AG09309 (cell line): Measurements from ENCODE around the gene BAD.
A peak's percentile ranks its signal among the peaks of the same experiment; 100 is the strongest.

ENCODE experiments used
- DNase-seq: peaks from one replicate; pipeline ENCODE4 v3.0.0-alpha.2; 2010; ENCODE audit warnings: low read depth
- H3K4me3 ChIP-seq: 2 replicates; pipeline ENCODE4 v1.5.1; 2011; ENCODE audit warnings: mild to moderate bottlenecking, low read depth, low read length, moderate library complexity; ENCODE audit not compliant: control insufficient read depth
- TF ChIP-seq, protein P1 (sequence below): IDR thresholded peaks from 2 replicates; pipeline ENCODE4 v1.5.1; 2011; ENCODE audit warnings: mild to moderate bottlenecking, low read depth, low read length, inconsistent platforms; ENCODE audit not compliant: insufficient read depth, control insufficient read depth; ENCODE audit errors: missing control alignments

Gene BAD

DNA sequence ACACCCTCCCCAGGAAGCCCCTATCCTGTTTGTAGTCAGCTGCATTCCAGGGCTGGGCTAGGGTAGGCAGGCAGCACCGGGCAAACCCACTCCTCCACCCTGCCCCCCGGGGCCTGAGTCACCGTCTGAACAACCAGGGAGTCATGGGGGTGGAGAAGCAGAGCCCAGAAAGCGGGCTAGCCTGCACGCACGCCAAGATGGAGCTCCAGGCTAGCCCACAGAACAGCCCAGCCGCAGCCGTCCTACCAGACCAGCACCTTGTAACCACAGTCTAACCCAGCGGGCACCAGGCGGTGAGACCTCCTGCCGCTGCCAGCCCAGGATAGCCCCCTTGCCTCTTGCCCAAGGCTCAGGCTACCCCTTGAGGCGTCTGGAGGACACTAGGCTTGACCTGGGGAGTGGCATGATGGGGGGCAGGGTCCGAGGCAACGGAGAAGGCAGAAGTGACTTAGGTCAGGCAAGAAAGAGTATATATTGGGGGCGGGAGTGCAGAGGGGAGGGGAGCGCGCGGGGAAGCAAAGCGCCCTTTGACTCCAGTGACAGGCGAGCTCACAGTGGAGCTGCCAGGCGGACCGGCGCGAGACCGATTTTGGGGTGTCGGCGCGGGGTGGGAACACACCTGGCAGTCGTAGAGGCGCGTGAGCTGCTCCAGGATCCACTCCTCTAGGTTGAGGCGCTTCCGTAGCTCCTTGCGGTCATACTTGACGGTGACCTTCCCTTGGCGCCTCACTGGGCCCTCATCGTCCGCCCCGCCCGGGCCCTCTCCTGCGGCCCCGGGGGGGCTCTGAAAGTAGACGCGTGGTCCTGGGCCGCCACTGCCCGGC lies 38.5 kb downstream of the BAD start:
- TF ChIP-seq, protein P1, sequence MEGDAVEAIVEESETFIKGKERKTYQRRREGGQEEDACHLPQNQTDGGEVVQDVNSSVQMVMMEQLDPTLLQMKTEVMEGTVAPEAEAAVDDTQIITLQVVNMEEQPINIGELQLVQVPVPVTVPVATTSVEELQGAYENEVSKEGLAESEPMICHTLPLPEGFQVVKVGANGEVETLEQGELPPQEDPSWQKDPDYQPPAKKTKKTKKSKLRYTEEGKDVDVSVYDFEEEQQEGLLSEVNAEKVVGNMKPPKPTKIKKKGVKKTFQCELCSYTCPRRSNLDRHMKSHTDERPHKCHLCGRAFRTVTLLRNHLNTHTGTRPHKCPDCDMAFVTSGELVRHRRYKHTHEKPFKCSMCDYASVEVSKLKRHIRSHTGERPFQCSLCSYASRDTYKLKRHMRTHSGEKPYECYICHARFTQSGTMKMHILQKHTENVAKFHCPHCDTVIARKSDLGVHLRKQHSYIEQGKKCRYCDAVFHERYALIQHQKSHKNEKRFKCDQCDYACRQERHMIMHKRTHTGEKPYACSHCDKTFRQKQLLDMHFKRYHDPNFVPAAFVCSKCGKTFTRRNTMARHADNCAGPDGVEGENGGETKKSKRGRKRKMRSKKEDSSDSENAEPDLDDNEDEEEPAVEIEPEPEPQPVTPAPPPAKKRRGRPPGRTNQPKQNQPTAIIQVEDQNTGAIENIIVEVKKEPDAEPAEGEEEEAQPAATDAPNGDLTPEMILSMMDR: no peak
- DNase-seq: peak; percentile 59
- H3K4me3 ChIP-seq: peak overlapping the region; percentile 95

DNA sequence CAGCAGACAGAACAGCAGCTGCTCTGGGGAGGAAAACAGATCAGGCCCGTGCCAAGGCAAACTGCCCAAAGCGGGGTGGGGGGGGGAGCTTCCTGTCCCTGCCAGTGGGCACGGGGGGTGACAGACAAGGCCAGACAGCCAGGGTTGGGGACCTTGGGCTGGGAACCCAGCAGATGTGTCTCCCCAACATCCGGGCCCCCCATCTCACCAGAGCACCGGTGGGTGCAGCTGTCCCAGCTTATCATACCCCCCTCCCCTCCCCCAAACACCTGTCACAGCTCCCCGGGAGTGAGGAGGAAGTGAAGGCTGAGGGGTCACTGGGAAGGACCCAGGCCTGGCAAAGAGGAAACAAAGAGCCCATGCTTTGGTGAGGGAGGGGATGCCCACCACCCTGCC lies 39.1 kb downstream of the BAD start:
- TF ChIP-seq, protein P1: no peak
- no peak for DNase-seq
- H3K4me3 ChIP-seq: peak overlapping the region; percentile 95

DNA sequence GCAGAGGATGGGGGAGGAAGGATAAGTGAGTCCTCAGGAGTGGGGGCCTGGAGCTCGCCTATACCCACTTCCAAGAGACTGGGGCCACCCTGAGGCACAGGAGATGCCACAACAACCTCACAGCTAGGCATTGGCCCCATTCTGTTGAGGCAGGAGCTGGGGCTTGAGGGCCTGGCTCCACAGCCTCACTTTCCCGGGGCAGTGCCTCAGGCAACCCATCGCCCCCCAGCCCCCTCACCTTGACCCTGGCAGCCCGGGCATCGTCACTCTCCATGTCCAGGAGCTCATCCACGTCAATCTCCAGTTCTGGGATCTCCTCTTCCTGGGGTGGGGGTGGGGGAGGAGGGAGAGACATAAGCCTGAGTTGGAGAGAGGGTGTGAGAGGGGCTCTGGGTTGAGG lies 39.5 kb downstream of the BAD start:
- H3K4me3 ChIP-seq: peak overlapping the region; percentile 95
- TF ChIP-seq, protein P1: no peak
- DNase-seq: no peak

DNA sequence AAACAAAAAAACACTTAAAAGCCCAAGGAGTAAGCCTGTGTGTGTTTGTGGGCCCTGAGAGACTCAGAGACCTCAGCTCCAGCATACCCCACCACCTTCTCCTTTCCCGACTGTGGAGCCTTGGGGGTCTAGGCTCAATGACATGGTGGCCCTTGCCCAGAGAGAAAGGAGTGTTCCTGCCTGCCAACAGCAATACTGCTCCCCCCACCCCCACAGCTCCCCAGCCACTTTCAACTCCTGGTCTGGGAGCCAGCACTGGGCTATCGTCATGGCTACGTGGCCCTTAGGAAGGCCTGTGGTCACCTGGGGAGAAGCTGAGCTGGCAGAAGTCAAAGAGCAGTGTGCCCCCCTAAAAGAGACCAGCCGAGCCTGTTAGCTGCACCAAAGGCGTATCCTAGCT lies 40.4 kb downstream of the BAD start:
- DNase-seq: no peak
- no peak overlapping the region for H3K4me3 ChIP-seq
- TF ChIP-seq, protein P1: no peak

DNA sequence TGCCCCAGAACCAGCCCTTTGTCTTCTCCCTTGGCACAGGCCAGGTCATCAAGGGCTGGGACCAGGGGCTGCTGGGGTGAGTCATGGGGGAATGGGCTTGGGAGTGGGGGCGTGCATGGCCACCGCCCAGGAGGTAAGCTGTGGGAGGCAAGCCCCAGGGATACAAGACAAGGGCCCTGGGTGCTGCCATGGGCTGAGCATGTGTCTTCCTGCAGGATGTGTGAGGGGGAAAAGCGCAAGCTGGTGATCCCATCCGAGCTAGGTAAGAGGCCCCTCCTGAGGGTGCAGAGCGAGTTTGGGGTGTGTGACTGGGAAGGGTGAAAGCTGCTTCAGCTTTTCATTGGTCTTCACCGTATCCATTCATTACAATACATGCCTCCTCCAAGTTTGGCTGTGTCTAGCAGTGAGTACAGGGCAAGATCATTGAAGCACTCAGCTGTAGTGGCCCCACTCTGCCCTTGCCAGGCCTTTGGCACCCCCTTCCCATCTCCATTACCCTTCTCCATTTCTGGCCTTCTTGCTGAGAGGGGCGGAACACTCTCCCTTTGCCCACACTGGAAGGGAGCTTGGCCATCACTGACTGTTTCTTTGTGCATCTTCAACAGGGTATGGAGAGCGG lies 41.1 kb downstream of the BAD start:
- TF ChIP-seq, protein P1: no peak
- no peak for DNase-seq
- H3K4me3 ChIP-seq: peak overlapping the region; percentile 2; the same call in 1 of the 2 replicates

DNA sequence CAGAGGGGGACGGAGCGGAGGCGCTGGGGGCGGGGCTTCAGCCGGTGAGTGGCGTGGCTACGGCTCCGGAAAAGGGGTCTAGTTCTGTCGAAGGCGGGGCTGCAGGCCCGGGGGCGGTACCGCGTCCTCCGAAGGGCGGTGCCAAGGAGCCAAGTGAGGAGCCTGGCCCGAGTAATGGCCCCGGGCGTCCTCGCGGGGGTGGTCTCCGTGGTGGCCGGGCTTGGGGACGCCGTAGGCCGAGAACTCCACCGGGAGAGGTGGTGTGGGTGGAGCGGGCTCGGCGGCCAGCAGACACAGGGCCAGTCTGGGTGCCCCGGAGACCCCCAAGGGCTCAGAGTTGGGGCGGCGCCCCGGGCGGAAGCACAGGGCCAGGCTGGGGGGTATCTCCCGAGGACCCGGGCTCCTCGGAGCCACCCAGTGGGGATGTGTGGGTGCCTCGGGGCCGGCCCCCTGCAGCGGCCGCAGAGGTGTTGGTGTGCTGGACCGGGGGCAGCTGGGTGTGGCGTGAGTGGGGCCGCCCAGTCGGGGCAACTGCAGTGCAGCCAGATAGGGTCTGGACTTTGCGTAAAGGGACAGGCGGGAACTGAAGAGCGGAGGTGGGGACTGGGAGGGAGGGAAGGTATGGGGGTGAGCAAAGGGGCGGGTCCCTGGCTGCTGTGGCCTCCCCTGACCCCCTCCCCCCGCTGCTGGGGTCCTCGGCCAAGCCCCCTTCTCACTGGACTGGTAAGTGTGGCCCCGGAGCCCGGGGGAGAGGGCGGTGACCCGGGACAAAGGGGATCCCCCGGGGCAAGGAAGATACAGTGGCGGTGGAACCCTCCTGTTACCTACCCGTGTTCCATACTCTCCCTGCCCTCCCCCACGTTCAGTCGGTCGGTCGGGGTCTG lies 42.7 kb downstream of the BAD start:
- DNase-seq: no peak
- TF ChIP-seq, protein P1: no peak
- H3K4me3 ChIP-seq: peak overlapping the region; percentile 84
